Measurements from ENCODE around the gene RAB31. TPM values are rescaled to one million over a fixed set of nuclear protein-coding genes. Genes with fewer than 3 reads are reported as not detected.

Gene RAB31
- total RNA-seq, 1 experiment from 2014 or later = 118 TPM

GRCh38 chr18:9859232-9859631, 151.1 kb downstream of the RAB31 start:
- Histone ChIP-seq H3K4me1 (ENCODE audit: control insufficient read depth, insufficient read depth, low read length) (peaks cover 13% of the 10 kb centered on the region), H3K9me3 (ENCODE audit: control insufficient read depth, insufficient read depth, low read depth, low read length) (no peaks in the 10 kb centered on the region), H3K4me3 (ENCODE audit: low read depth in 2 of 2, low read length in 2 of 2) (no peak overlapping the region), H3K36me3 (ENCODE audit: control insufficient read depth, insufficient read depth, low read length) (no peaks in the 10 kb centered on the region; the same call in 1 of the 2 replicates), H3K27ac (ENCODE audit: low read length) (no peak overlapping the region), H3K27me3 (ENCODE audit: control insufficient read depth, insufficient read depth, low read length) (no peaks in the 10 kb centered on the region)
- intact Hi-C loops (cut with micrococcal nuclease; ENCODE audit: unreplicated experiment) = no loop called here
- no peak for ATAC-seq
- no peak for DNase-seq (ENCODE audit: low read depth, low spot score)
- ChIA-PET CTCF (no interaction called here), POLR2A (no interaction called here)
- BruUV-seq (replicated peaks) = no TSS peak
- no peak for TF ChIP-seq TCF7L2 (IDR thresholded peaks at IDR 0.05; ENCODE audit: low read depth, low read length)
- TF ChIP-seq POLR2AphosphoS5 (IDR thresholded peaks at IDR 0.05; ENCODE audit: low read depth, low read length) = no peak
- TF ChIP-seq, protein P1, sequence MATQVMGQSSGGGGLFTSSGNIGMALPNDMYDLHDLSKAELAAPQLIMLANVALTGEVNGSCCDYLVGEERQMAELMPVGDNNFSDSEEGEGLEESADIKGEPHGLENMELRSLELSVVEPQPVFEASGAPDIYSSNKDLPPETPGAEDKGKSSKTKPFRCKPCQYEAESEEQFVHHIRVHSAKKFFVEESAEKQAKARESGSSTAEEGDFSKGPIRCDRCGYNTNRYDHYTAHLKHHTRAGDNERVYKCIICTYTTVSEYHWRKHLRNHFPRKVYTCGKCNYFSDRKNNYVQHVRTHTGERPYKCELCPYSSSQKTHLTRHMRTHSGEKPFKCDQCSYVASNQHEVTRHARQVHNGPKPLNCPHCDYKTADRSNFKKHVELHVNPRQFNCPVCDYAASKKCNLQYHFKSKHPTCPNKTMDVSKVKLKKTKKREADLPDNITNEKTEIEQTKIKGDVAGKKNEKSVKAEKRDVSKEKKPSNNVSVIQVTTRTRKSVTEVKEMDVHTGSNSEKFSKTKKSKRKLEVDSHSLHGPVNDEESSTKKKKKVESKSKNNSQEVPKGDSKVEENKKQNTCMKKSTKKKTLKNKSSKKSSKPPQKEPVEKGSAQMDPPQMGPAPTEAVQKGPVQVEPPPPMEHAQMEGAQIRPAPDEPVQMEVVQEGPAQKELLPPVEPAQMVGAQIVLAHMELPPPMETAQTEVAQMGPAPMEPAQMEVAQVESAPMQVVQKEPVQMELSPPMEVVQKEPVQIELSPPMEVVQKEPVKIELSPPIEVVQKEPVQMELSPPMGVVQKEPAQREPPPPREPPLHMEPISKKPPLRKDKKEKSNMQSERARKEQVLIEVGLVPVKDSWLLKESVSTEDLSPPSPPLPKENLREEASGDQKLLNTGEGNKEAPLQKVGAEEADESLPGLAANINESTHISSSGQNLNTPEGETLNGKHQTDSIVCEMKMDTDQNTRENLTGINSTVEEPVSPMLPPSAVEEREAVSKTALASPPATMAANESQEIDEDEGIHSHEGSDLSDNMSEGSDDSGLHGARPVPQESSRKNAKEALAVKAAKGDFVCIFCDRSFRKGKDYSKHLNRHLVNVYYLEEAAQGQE (IDR thresholded peaks at IDR 0.05; ENCODE audit: insufficient read depth in 1 of 2, low read depth in 2 of 2, low read length in 1 of 2) = no peak
- no peak for TF ChIP-seq SIN3A (IDR thresholded peaks at IDR 0.05; ENCODE audit: borderline replicate concordance, insufficient read depth, low read depth, low read length)
- TF ChIP-seq, protein P2, sequence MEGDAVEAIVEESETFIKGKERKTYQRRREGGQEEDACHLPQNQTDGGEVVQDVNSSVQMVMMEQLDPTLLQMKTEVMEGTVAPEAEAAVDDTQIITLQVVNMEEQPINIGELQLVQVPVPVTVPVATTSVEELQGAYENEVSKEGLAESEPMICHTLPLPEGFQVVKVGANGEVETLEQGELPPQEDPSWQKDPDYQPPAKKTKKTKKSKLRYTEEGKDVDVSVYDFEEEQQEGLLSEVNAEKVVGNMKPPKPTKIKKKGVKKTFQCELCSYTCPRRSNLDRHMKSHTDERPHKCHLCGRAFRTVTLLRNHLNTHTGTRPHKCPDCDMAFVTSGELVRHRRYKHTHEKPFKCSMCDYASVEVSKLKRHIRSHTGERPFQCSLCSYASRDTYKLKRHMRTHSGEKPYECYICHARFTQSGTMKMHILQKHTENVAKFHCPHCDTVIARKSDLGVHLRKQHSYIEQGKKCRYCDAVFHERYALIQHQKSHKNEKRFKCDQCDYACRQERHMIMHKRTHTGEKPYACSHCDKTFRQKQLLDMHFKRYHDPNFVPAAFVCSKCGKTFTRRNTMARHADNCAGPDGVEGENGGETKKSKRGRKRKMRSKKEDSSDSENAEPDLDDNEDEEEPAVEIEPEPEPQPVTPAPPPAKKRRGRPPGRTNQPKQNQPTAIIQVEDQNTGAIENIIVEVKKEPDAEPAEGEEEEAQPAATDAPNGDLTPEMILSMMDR (IDR thresholded peaks at IDR 0.05) = no peak
- in situ Hi-C loops (cut with HindIII; ENCODE audit: low pct_unique_long_range_greater_than_20kb, low sequenced_read_pairs) = no loop called here

DNA sequence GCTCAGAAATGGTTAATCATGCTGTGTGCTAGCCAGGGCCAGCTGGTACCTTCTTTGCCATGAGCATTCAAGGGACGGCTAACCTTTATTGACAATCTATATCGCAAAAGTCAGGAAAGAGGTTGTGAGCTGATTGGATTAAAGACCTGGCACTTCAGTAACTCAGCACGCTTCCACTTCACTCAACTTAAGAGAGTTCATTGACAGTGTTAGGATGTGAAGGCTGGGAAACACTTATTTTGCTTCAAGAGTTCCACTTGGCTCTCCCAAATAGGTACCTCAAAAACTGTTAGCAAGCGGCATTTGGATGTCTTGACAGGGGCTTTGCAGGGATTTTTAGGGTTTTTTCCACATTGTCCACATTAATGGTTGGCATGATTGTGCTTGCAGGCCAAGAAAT, 152.6 kb downstream of the RAB31 start:
- peaks cover 4% of the 10 kb centered on the region; the same call in 1 of the 2 replicates for H3K9me3 ChIP-seq (ENCODE audit: control insufficient read depth, insufficient read depth, low read depth, low read length)
- no peaks in the 10 kb centered on the region; the same call in 1 of the 2 replicates for H3K36me3 ChIP-seq (ENCODE audit: control insufficient read depth, insufficient read depth, low read length)
- H3K4me1 ChIP-seq (ENCODE audit: control insufficient read depth, insufficient read depth, low read length) = no peaks in the 10 kb centered on the region
- ChIA-PET POLR2A (interaction anchor here (1.2 kb wide), 1 partner anchor 9 kb away, joined by 3 read pairs; no protein-coding TSS in a partner anchor), CTCF (interaction anchor here (0.7 kb wide), 1 partner anchor 22 kb away, joined by 5 read pairs; no protein-coding TSS in a partner anchor)
- intact Hi-C loops (cut with micrococcal nuclease; ENCODE audit: unreplicated experiment) (no loop called here), in situ Hi-C loops (cut with HindIII; ENCODE audit: low pct_unique_long_range_greater_than_20kb, low sequenced_read_pairs) (no loop called here)
- no peak overlapping the region for H3K27ac ChIP-seq (ENCODE audit: low read length)
- TF ChIP-seq POLR2AphosphoS5 (IDR thresholded peaks at IDR 0.05; ENCODE audit: low read depth, low read length) (no peak), SIN3A (IDR thresholded peaks at IDR 0.05; ENCODE audit: borderline replicate concordance, insufficient read depth, low read depth, low read length) (no peak), TCF7L2 (IDR thresholded peaks at IDR 0.05; ENCODE audit: low read depth, low read length) (no peak)
- TF ChIP-seq, protein P2 (IDR thresholded peaks at IDR 0.05) = no peak
- TF ChIP-seq, protein P1 (IDR thresholded peaks at IDR 0.05; ENCODE audit: insufficient read depth in 1 of 2, low read depth in 2 of 2, low read length in 1 of 2) = no peak
- H3K4me3 ChIP-seq (ENCODE audit: low read depth in 2 of 2, low read length in 2 of 2) = no peak overlapping the region
- no peak for DNase-seq (ENCODE audit: low read depth, low spot score)
- no peak for ATAC-seq
- no peaks in the 10 kb centered on the region for H3K27me3 ChIP-seq (ENCODE audit: control insufficient read depth, insufficient read depth, low read length)
- no TSS peak for BruUV-seq (replicated peaks)
